Fibroblast of peridontal ligament (primary cell): ENCODE results near the gene F2RL3.
"Not testable (repeated sequence)": the region's sequence is repeated elsewhere in the genome, so short reads cannot be mapped to it uniquely, and the experiment has no call there.

Experiments
- DNase-seq: peaks from one replicate; pipeline ENCODE4 v3.0.0-alpha.2; 2010; ENCODE audit errors: extremely low read depth

The F2RL3 gene

GRCh38 chr19:16921766-16922591 is 33.2 kb downstream of the F2RL3 start:
- DNase-seq: no peak

DNA sequence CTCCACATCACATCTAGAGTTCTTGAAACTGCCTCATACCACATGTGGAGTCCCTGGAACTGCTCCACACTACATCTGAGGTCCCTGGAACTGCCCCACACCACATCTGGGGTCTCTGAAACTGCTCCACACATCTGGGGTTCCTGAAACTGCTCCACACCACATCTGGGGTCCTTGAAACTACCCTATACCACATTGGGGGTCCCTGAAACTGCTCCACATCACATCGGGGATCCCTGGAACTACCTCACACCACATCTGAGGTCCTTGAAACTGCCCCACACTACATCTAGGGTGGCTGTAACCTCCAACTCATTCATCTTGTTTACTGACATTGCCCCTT is 33.8 kb downstream of the F2RL3 start:
- DNase-seq: no peak

DNA sequence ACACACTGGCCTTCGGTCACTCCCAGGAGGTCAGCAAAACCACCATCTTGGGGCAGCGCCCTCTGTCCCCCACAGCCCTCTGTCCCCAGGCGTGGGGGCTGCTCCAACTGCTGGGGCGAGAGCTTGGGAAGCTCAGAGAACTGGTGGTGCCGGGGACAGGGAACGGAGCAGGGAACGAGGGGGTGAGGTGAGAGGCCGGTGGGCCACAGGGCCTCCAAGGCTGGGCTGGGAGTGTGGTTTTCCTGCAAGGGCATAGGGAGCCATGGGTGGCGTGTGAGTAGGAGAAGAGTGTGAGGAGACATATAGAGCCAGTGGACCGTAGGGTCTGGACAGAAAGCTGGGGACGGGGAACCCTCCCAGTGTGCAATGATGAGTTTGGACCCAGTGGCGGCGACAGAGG is 34.1 kb downstream of the F2RL3 start:
- DNase-seq: no peak

DNA sequence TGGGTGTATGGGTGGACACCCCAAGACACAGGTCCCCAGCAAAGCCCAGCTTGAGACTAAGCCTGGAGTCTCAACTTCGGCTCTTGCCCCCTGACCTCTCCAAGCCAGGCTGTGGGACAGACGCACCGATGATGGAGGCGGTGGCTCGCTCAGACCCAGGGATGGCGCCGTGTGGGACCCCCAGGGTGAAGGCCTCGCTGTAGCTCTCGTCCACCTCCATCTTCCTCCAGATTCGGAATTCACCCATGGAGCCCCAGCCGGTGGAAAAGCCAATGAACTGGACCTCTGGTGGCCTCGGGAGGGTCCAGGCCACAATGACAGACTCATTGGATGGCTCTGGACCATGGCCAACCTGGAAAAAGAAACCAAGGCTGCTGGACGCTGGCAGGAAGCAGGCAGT is 39.1 kb downstream of the F2RL3 start:
- no peak for DNase-seq

- DNase-seq: no peak
Measured at GRCh38 chr19:16928351-16928750, 39.6 kb downstream of the F2RL3 start.

GRCh38 chr19:16928916-16929315 is 40.1 kb downstream of the F2RL3 start:
- DNase-seq: no peak

DNA sequence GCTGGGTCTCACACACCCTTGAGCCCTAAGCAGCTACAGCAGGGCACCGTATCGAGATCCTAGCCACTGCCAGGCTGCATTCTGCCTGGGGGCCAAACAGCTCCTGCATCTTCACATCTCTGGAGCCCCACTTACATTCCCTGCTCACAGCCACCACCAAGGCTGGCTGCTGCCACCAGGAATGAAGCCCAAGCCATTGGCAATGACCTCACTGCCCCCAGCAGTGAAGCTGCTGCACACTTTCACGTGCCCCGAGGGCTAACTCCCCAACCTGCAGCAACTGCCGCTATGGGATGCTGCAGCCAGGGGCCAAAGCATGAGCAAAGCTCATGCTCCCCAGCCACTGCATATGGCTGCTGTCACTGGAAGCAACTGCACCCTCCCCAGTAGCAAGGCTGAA is 42.0 kb downstream of the F2RL3 start:
- DNase-seq: no peak

DNA sequence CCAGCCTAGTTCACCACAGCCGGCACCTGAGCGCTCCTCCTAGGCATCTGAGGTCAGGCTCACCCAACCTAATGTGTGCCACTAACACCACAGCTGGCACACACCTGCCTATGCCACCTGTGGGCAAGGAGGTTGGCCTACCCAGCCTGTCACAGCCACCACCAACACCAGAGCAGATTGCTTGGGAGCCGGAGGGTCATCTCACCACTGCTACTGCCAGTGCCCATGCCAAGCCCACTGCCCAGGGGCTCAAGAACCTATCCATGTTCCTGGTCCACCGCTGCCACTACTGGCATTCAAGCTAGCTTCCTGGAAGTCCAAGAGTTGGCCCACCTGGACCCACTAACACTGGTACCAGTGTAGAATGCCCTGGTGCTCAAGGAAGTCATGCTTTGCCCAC is 42.5 kb downstream of the F2RL3 start:
- DNase-seq: no peak

- DNase-seq: no peak
Measured at GRCh38 chr19:16934489-16934888, 45.7 kb downstream of the F2RL3 start.

DNA sequence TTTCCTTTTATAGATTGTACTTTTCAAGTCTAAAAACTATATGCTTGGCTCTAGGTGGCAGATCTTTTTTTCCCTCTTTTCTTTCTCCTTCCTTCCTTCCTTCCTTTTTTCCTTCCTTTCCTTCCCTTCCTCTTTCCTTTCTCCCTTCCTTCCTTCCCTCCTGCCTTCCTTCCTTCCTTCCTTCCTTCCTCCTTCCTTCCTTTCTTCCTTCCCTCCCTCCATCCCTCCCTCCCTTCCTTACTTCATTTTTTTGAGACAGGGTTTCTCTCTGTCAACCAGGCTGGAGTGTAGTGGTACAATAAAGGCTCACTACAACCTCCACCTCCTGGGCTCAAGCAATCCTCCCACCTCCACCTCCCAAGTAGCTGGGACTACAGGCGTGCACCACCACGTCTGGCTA is 48.1 kb downstream of the F2RL3 start:
- DNase-seq: no peak

- DNase-seq: not testable (repeated sequence)
Measured at GRCh38 chr19:16937796-16938195, 49.0 kb downstream of the F2RL3 start.

DNA sequence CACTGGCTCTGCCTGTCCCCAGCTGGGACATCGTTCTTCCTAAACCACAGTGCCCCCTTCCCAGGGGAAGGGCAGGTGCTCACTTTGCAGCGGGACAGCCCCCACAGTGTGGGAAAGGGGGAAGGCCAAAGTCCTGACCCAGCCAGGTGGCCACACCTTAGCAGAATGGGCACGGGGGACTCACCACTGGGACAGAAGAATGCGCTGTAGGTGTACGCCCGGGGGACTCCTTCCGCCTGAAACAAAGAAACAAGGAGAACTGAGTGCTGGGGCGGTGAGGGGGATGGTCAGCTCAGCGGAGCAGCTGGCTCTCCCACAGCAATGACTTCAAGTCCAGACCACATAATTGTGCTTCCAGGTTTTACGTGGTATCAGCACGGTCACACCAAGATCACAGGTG is 49.4 kb downstream of the F2RL3 start:
- no peak for DNase-seq

DNA sequence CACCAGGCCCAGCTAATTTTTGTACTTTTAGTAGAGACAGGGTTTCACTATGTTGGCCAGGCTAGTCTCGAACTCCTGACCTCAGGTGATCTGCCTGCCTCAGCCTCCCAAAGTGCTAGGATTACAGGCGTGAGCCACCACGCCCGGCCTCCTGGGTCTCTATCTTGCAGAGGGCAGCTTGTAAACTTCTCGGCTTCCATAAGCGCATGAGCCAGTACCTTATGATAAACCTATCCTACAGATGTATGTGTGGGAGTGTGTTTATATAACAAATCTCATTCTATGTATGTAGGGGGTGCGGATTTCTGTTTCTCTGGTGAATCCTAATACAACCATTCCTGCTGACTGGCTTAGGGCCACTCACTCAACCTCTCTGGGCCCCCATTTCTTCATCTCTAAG is 51.3 kb downstream of the F2RL3 start:
- DNase-seq: not testable (repeated sequence)

DNA sequence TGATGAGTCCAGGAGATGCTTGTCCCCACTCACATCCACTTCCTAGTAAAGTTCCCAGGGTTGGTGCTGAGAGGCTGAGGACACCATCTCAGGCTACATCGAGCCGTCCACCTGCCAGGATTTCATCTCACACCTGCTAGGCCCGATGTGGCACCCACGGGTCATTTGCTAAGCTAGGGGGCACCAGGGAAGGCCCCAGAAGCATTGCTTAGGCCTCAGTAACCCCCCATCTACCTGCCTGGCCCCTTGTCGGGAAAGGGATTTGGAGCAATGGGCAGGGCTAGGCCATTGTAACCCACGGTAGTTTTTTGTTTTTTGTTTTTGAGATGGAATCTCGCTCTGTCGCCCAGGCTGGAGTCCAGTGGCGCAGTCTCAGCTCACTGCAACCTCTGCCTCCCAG is 51.8 kb downstream of the F2RL3 start:
- DNase-seq: no peak
